K562 (cell line): ENCODE results near the gene TMEM187. TPM values are rescaled to one million over a fixed set of nuclear protein-coding genes. Genes with fewer than 3 reads are reported as not detected.

Source experiments
- ATAC-seq: fragments of 200-7000 bp; cut with Tn5 transposase; 3 replicates; pipeline ENCODE4 v1.9.1; 2020; ENCODE audit warnings: moderate library complexity
- BruUV-seq: library from RNA; stranded (reverse); fragments of 400-500 nt; replicated peaks from 2 replicates; lab custom pipeline; 2021; lab: Mats Ljungman, UMichigan
- CTCF ChIA-PET: fragments of 300-600 bp; formaldehyde crosslinking; extraction: SDS; loops from one replicate; lab custom pipeline; 2021; ENCODE audit warnings: low intra/inter-chr PET ratio; lab: Yijun Ruan, JAX
- POLR2A ChIA-PET: fragments of 300-600, 350-650 bp; sonication (Branson Sonifier 250); formaldehyde crosslinking; extraction: SDS; loops from one replicate; lab custom pipeline; 2021; ENCODE audit warnings: antibody characterized with exemption, inconsistent platforms; lab: Yijun Ruan, JAX
- DNase-seq, 4 experiments: peaks; one replicate each; pipeline versions ENCODE4 v3.0.0 to v3.0.0-alpha.2; 2011 to 2018; ENCODE audit warnings: low spot score in 3 of 4, mixed read lengths in 3 of 4; ENCODE audit errors: extremely low read depth in 1 of 4
- FAIRE-seq: peaks from 2 replicates; lab custom pipeline; 2011; peaks lifted over from hg19 to GRCh38; lab: Jason Lieb, UNC
- H2AFZ ChIP-seq: 2 replicates; pipeline ENCODE4 v1.6.0; 2011; ENCODE audit warnings: low read depth, low read length, control low read depth, inconsistent platforms
- H3K27ac ChIP-seq: fragments of 200-600 bp; 3 replicates; pipeline ENCODE4 v1.8.0; 2011; ENCODE audit warnings: low read depth, mild to moderate bottlenecking, control low read depth, inconsistent platforms, low read length, moderate library complexity, mixed read lengths; ENCODE audit errors: extremely low read depth
- H3K27me3 ChIP-seq, 2 experiments: fragments of 300-600 bp in 1 of 2; 2 replicates in 1 of 2; 3 replicates in 1 of 2; pipeline versions ENCODE4 v1.6.0 to v1.8.0; 2011; ENCODE audit warnings: inconsistent platforms in 2 of 2, low read length in 2 of 2, mild to moderate bottlenecking in 1 of 2, mixed read lengths in 1 of 2, moderate library complexity in 1 of 2; ENCODE audit not compliant: control insufficient read depth in 2 of 2, insufficient read depth in 2 of 2
- H3K36me3 ChIP-seq: fragments of 300-600 bp; 3 replicates; pipeline ENCODE4 v1.8.0; 2011; ENCODE audit warnings: mild to moderate bottlenecking, low read length, inconsistent platforms; ENCODE audit not compliant: control insufficient read depth, insufficient read depth
- H3K4me1 ChIP-seq, 2 experiments: fragments of 200-600 bp in 1 of 2; replicated peaks in 1 of 2; 2 replicates in 1 of 2; 3 replicates in 1 of 2; pipeline versions ENCODE4 v1.5.1 to v1.8.0; 2011; ENCODE audit warnings: inconsistent platforms in 2 of 2, low read length in 2 of 2, mild to moderate bottlenecking in 1 of 2, mixed read lengths in 1 of 2, moderate library complexity in 1 of 2; ENCODE audit not compliant: control insufficient read depth in 2 of 2, insufficient read depth in 2 of 2
- H3K4me2 ChIP-seq: 2 replicates; pipeline ENCODE4 v1.6.1; 2011; ENCODE audit warnings: low read length, control low read depth, inconsistent platforms, mixed read lengths; ENCODE audit not compliant: insufficient read depth
- H3K4me3 ChIP-seq: fragments of 200-600 bp; sonication (generic), shearing (Covaris generic); 2 replicates; pipeline ENCODE4 v1.5.1; 2016; ENCODE audit warnings: control low read depth, inconsistent platforms
- H3K79me2 ChIP-seq: fragments of 200-600 bp; 3 replicates; pipeline ENCODE4 v1.8.0; 2011; ENCODE audit warnings: low read length, inconsistent platforms; ENCODE audit not compliant: control insufficient read depth, insufficient read depth
- H3K9ac ChIP-seq, 2 experiments: 2 replicates each; pipeline versions ENCODE4 v1.6.0 to v1.6.1; 2011; ENCODE audit warnings: low read depth in 2 of 2, low read length in 2 of 2, control low read depth in 1 of 2, inconsistent platforms in 1 of 2, mild to moderate bottlenecking in 1 of 2, mixed read lengths in 1 of 2; ENCODE audit not compliant: insufficient read depth in 1 of 2
- H3K9me1 ChIP-seq: one replicate; pipeline ENCODE4 v1.6.0; 2011; ENCODE audit warnings: inconsistent platforms, mild to moderate bottlenecking, low read length, moderate library complexity; ENCODE audit not compliant: control insufficient read depth, insufficient read depth
- H3K9me3 ChIP-seq: replicated peaks from 2 replicates; pipeline ENCODE4 v1.5.1; 2011; ENCODE audit warnings: low read depth, low read length, inconsistent platforms; ENCODE audit not compliant: control insufficient read depth, insufficient read depth
- H4K20me1 ChIP-seq: replicated peaks from 2 replicates; pipeline ENCODE4 v1.6.1; 2011; ENCODE audit warnings: low read length, inconsistent platforms, mixed read lengths; ENCODE audit not compliant: control insufficient read depth, insufficient read depth
- ATF1 ChIP-seq, 2 experiments: fragments of 450-650 bp in 1 of 2; IDR thresholded peaks; 2 replicates each; pipeline ENCODE4 v1.6.1; 2016; ENCODE audit warnings: missing compliant biosample characterization in 1 of 2, missing genetic modification characterization in 1 of 2
- HNRNPL ChIP-seq: fragments of 200-400 bp; formaldehyde crosslinking; IDR thresholded peaks from 2 replicates; pipeline ENCODE4 v1.6.1; 2017; ENCODE audit warnings: low read depth, mild to moderate bottlenecking, low read length
- ILK ChIP-seq: fragments of 450-650 bp; IDR thresholded peaks from 2 replicates; pipeline ENCODE4 v1.6.1; 2016; ENCODE audit warnings: missing genetic modification characterization, low read depth, mild to moderate bottlenecking, missing compliant biosample characterization, moderate library complexity, borderline replicate concordance
- KAT7 ChIP-seq: sonication (generic); formaldehyde crosslinking; IDR thresholded peaks from 2 replicates; pipeline ENCODE4 v1.8.0; 2022; ENCODE audit warnings: missing genetic modification reagents, mild to moderate bottlenecking, borderline replicate concordance
- MAFG ChIP-seq: fragments of 450-650 bp; conservative IDR thresholded peaks from 2 replicates; pipeline ENCODE4 v1.6.1; 2016; ENCODE audit warnings: missing genetic modification characterization, missing compliant biosample characterization
- PHB2 ChIP-seq: fragments of 450-650 bp; IDR thresholded peaks from 2 replicates; pipeline ENCODE4 v1.6.1; 2017; ENCODE audit warnings: low read depth
- PHF8 ChIP-seq: fragments of 200-600 bp; sonication (generic); IDR thresholded peaks from 2 replicates; pipeline ENCODE4 v1.6.1; 2012; ENCODE audit warnings: mixed run types, mild to moderate bottlenecking, inconsistent platforms, low read length, moderate library complexity, borderline replicate concordance
- POLR2A ChIP-seq: fragments of 450-650 bp; conservative IDR thresholded peaks from 2 replicates; pipeline ENCODE4 v1.6.1; 2016
- POLR2B ChIP-seq: fragments of 450-650 bp; IDR thresholded peaks from 2 replicates; pipeline ENCODE4 v1.6.1; 2018; ENCODE audit warnings: low read depth; ENCODE audit not compliant: partially characterized antibody
- RBFOX2 ChIP-seq: fragments of 200-400 bp; formaldehyde crosslinking; IDR thresholded peaks from 2 replicates; pipeline ENCODE4 v1.6.1; 2017; ENCODE audit warnings: low read depth, mild to moderate bottlenecking, low read length, moderate library complexity
- SAFB2 ChIP-seq: fragments of 200-400 bp; formaldehyde crosslinking; IDR thresholded peaks from 2 replicates; pipeline ENCODE4 v1.6.1; 2018; ENCODE audit warnings: borderline replicate concordance, low read length, low read depth, moderate library complexity; ENCODE audit not compliant: severe bottlenecking
- SNIP1 ChIP-seq: fragments of 450-650 bp; IDR thresholded peaks from 2 replicates; pipeline ENCODE4 v1.7.1; 2017; ENCODE audit warnings: low read depth, mild to moderate bottlenecking
- SP1 ChIP-seq: sonication (generic); formaldehyde crosslinking; IDR thresholded peaks from 2 replicates; pipeline ENCODE4 v1.8.1; 2022; ENCODE audit warnings: mild to moderate bottlenecking, missing genetic modification reagents
- ZBTB7A ChIP-seq: IDR thresholded peaks from 2 replicates; pipeline ENCODE4 v1.6.1; 2011; ENCODE audit warnings: low read depth, mild to moderate bottlenecking, low read length, moderate library complexity, borderline replicate concordance; ENCODE audit not compliant: control insufficient read depth
- ZNF696 ChIP-seq: fragments of 250-450 bp; sonication (Bioruptor Pico); conservative IDR thresholded peaks from 2 replicates; pipeline ENCODE4 v1.4.0; 2020; ENCODE audit warnings: mild to moderate bottlenecking, moderate library complexity
- ZNF79 ChIP-seq: fragments of 250-450 bp; sonication (Bioruptor Pico); IDR thresholded peaks from 2 replicates; pipeline ENCODE4 v1.4.0; 2020; ENCODE audit warnings: low read depth, mild to moderate bottlenecking, moderate library complexity
- ZSCAN29 ChIP-seq: fragments of 450-650 bp; IDR thresholded peaks from 2 replicates; pipeline ENCODE4 v1.6.1; 2017
- WGBS: fragments of 100-300 bp; shearing (Covaris generic); methylation state at CpG from one replicate; pipeline ENCODE4 v1.1.6; 2016; ENCODE audit warnings: low coverage, mixed read lengths; ENCODE audit not compliant: insufficient coverage; ENCODE audit errors: missing lambda C conversion rate; 5-methylcytosine and 5-hydroxymethylcytosine counted together
- in situ Hi-C: fragments of 300-500 bp; cut with MboI; formaldehyde crosslinking; loops from 4 replicates; pipeline ENCODE4 v1.15.0; 2018; ENCODE audit warnings: inconsistent platforms, mixed read lengths
- intact Hi-C: fragments of 100-400 bp; cut with micrococcal nuclease; formaldehyde crosslinking; loops from 2 replicates; pipeline ENCODE4 v1.14.2; 2022
- polyA plus RNA-seq, 8 experiments: library from polyadenylated mRNA; depleted of rRNA in 4 of 8; stranded (reverse) in 5 of 8; unstranded in 3 of 8; fragments of >200 nt; fragmentation: Nextera tagmentation in 2 of 8; fragmentation: Illumina TruSeq in 1 of 8; extraction: Ambion mirVana in 2 of 8; extraction: Trizol in 1 of 8; gene quantifications; 2 replicates each; pipeline versions ENCODE4 v1.2.1 to v1.2.3, GENCODE V29; 2011 to 2014; ENCODE audit warnings: inconsistent platforms in 1 of 8, missing spikeins in 1 of 8
- total RNA-seq, 7 experiments: library from RNA; depleted of rRNA in 6 of 7; stranded (reverse); fragments of >200 nt in 6 of 7; fragmentation: Illumina TruSeq in 2 of 7; extraction: Trizol in 2 of 7; gene quantifications; 2 replicates each; pipeline versions ENCODE4 v1.2.1 to v1.2.3, GENCODE V29; 2011 to 2021; ENCODE audit warnings: low replicate concordance in 1 of 7
- TF ChIP-seq, protein P1 (sequence below): sonication (generic); formaldehyde crosslinking; IDR thresholded peaks from 2 replicates; pipeline ENCODE4 v1.9.0; 2022; ENCODE audit warnings: mild to moderate bottlenecking, missing genetic modification reagents
- TF ChIP-seq, protein P2 (sequence below): sonication (generic); formaldehyde crosslinking; IDR thresholded peaks from 2 replicates; pipeline ENCODE4 v1.8.0; 2022; ENCODE audit warnings: mild to moderate bottlenecking, missing genetic modification reagents, borderline replicate concordance
- TF ChIP-seq, protein P3 (sequence below): fragments of 450-650 bp; formaldehyde crosslinking; IDR thresholded peaks from 2 replicates; pipeline ENCODE4 v1.4.0; 2020; ENCODE audit warnings: mild to moderate bottlenecking

Gene TMEM187
- total and polyA plus RNA-seq, 9 of the 15 experiments (the other 6 are each of a cell fraction or from before 2014, with no cell fraction given): 0.13 to 6.4 (median 1.6) TPM

DNA sequence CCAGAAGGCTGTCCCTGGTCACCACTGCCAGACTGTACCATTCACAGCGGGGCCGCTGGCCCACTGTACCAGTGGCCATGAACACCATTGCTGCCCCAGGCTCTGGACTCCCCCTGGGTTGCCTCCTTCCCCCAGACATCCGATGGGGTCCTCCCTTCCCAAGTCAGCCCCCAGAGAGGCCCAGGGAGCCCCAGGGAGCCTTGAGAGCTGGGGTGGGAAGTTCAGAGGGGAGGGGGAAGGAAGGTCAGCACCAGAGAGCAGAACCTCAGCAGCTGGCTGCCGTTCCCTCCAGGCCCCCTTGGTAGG is 46.0 kb upstream of the TMEM187 start:
- WGBS: 0% methylated on average over 1 of the region's 4 CpGs
- no peaks in the 10 kb centered on the region for H4K20me1 ChIP-seq
- no peaks in the 10 kb centered on the region for H3K27me3 ChIP-seq
- ChIA-PET CTCF (no interaction called here), POLR2A (interaction anchor here (0.6 to 2.3 kb wide), 9 partner anchors 9 to 485 kb away, joined by 3 to 9 read pairs (median 4); partner anchors contain the start of genes IDH3G, RENBP and SSR4)
- H3K4me2 ChIP-seq: peak overlapping the region; percentile 97
- in situ Hi-C loops: no loop called here
- H3K27ac ChIP-seq: peak overlapping the region; percentile 98
- DNase-seq (peak in 2 of 4 experiments; percentile 35 to 42), FAIRE-seq (no peak), ATAC-seq (no peak)
- BruUV-seq: no TSS peak
- no peaks in the 10 kb centered on the region for H3K9me3 ChIP-seq
- intact Hi-C loops: loop anchor here (5.0 kb wide), 1 partner anchor 159 kb away; no protein-coding TSS in a partner anchor
- H3K9ac ChIP-seq: peak overlapping the region; percentile 93 to 96
- peaks cover 30% of the 10 kb centered on the region for H3K36me3 ChIP-seq
- H3K79me2 ChIP-seq: peaks cover 47% of the 10 kb centered on the region
- H3K9me1 ChIP-seq: no peaks in the 10 kb centered on the region
- peaks cover 27 to 67% of the 10 kb centered on the region in 2 experiments; a peak in 4 of 5 replicates for H3K4me1 ChIP-seq
- H3K4me3 ChIP-seq: peak overlapping the region; percentile 58
- H2AFZ ChIP-seq: peak overlapping the region; percentile 62
- TF ChIP-seq, protein P1, sequence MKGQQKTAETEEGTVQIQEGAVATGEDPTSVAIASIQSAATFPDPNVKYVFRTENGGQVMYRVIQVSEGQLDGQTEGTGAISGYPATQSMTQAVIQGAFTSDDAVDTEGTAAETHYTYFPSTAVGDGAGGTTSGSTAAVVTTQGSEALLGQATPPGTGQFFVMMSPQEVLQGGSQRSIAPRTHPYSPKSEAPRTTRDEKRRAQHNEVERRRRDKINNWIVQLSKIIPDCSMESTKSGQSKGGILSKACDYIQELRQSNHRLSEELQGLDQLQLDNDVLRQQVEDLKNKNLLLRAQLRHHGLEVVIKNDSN: no peak
- TF ChIP-seq SP1 (CRISPR knock-in tag): no peak
- TF ChIP-seq SNIP1: no peak
- TF ChIP-seq SAFB2: no peak
- TF ChIP-seq, protein P2, sequence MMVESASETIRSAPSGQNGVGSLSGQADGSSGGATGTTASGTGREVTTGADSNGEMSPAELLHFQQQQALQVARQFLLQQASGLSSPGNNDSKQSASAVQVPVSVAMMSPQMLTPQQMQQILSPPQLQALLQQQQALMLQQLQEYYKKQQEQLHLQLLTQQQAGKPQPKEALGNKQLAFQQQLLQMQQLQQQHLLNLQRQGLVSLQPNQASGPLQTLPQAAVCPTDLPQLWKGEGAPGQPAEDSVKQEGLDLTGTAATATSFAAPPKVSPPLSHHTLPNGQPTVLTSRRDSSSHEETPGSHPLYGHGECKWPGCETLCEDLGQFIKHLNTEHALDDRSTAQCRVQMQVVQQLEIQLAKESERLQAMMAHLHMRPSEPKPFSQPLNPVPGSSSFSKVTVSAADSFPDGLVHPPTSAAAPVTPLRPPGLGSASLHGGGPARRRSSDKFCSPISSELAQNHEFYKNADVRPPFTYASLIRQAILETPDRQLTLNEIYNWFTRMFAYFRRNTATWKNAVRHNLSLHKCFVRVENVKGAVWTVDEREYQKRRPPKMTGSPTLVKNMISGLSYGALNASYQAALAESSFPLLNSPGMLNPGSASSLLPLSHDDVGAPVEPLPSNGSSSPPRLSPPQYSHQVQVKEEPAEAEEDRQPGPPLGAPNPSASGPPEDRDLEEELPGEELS (CRISPR knock-in tag): 0 out of 2 replicates have a peak, but pooled peaks have one; percentile 31
- no peak; the same call in 1 of the 2 replicates for TF ChIP-seq KAT7
- TF ChIP-seq MAFG (tag): no peak
- TF ChIP-seq ATF1 (CRISPR knock-in tag; IDR thresholded peaks at IDR 0.05): no peak
- no peak for TF ChIP-seq ATF1 (tag; IDR thresholded peaks at IDR 0.05)
- TF ChIP-seq POLR2A: no peak
- TF ChIP-seq ZSCAN29: no peak
- TF ChIP-seq PHB2: no peak
- peak; percentile 76 for TF ChIP-seq RBFOX2
- peak; percentile 38 for TF ChIP-seq POLR2B
- TF ChIP-seq, protein P3, sequence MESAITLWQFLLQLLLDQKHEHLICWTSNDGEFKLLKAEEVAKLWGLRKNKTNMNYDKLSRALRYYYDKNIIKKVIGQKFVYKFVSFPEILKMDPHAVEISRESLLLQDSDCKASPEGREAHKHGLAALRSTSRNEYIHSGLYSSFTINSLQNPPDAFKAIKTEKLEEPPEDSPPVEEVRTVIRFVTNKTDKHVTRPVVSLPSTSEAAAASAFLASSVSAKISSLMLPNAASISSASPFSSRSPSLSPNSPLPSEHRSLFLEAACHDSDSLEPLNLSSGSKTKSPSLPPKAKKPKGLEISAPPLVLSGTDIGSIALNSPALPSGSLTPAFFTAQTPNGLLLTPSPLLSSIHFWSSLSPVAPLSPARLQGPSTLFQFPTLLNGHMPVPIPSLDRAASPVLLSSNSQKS (CRISPR knock-in tag): no peak
- TF ChIP-seq PHF8: peak; percentile 35; the same call in 1 of the 2 replicates
- no peak for TF ChIP-seq ZNF696 (CRISPR knock-in tag)
- TF ChIP-seq ZBTB7A: peak; percentile 72
- TF ChIP-seq ZNF79 (CRISPR knock-in tag): no peak
- TF ChIP-seq ILK (tag): no peak
- TF ChIP-seq HNRNPL: 0 out of 2 replicates have a peak, but pooled peaks have one; percentile 10
